Measurements from ENCODE around the gene MGLL. TPM values are rescaled to one million over a fixed set of nuclear protein-coding genes. Genes with fewer than 3 reads are reported as not detected.

Gene MGLL
- total RNA-seq, 1 donor from 2014 or later: 9.4 TPM

GRCh38 chr3:127670761-127671522 lies 151.4 kb downstream of the MGLL start:
- no peak for DNase-seq (ENCODE audit: extremely low spot score, unreplicated experiment)
- H3K36me3 Mint-ChIP-seq: peaks cover 1% of the 10 kb centered on the region

DNA sequence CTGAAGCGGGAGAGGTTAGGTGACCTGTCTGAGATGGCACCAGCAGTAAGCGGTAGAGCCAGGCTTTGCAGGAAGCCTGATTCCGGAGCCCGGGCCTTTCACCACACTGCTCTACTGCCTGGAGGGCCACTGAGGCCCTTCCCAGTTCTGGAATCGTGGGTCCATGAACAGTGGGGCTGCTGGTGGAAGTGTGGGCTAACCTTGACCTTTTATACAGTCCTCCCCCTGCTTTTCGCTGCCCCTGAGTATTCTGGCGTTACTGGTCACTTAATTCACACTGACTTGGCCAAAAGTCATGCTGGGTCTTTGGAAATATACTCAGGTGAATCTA lies 152.1 kb downstream of the MGLL start:
- no peak overlapping the region for H3K27ac Mint-ChIP-seq
- peaks cover 5% of the 10 kb centered on the region for H3K27me3 Mint-ChIP-seq
- peak overlapping the region; percentile 39 for H3K4me3 Mint-ChIP-seq
- no peak for DNase-seq (ENCODE audit: extremely low spot score, unreplicated experiment)
- TF ChIP-seq CTCF (conservative IDR thresholded peaks at IDR 0.05): no peak
- peaks cover 8% of the 10 kb centered on the region for H3K36me3 Mint-ChIP-seq
- no peaks in the 10 kb centered on the region for H3K4me1 Mint-ChIP-seq (ENCODE audit: unreplicated experiment)
- no peaks in the 10 kb centered on the region for H3K9me3 Mint-ChIP-seq

More at GRCh38 chr3:127670761-127671522, 151.4 kb downstream of the MGLL start:
- TF ChIP-seq CTCF (conservative IDR thresholded peaks at IDR 0.05): no peak
- Mint-ChIP-seq H3K27ac (peak overlapping the region; percentile 75), H3K9me3 (no peaks in the 10 kb centered on the region), H3K4me3 (peak overlapping the region; percentile 86), H3K4me1 (ENCODE audit: unreplicated experiment) (peaks cover under 1% of the 10 kb centered on the region), H3K27me3 (peaks cover 5% of the 10 kb centered on the region)

DNA sequence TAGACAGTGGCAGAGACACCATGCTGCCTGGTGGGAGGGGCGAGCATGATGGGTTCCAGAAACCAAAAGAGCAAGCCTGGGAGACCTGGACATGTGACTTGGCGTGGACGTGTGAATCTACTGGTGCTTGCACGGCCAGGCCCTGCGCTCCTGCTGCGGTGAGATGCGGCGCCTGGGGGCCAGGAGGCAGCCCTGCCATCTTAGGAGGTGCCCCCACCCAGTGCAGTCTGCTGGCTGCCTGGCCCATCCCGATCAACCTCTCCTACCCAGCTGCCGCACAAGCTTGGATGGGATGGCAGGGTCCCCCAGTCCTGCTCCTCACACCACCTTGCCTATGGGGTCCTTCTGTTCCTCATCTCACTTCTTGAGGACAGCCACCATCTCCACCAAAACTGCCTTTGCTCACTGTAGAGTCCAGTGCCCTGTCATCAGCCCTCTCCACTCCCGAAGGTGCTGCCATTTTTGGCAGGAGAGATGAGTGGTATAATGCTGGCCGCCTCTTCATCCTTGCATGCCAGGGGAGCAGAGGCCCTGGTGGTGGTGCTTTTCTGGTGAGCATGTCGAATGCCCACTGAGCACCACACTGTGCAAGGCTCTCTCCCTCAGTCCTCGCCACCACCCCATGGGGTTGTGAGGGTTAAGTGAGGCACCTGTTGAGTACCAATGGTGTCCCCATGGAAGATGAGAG lies 152.6 kb downstream of the MGLL start:
- TF ChIP-seq CTCF (conservative IDR thresholded peaks at IDR 0.05): no peak
- Mint-ChIP-seq H3K27me3 (peaks cover 5% of the 10 kb centered on the region), H3K9me3 (no peaks in the 10 kb centered on the region), H3K4me1 (ENCODE audit: unreplicated experiment) (no peaks in the 10 kb centered on the region), H3K4me3 (no peak overlapping the region), H3K36me3 (peaks cover 9% of the 10 kb centered on the region), H3K27ac (no peak overlapping the region)
- no peak for DNase-seq (ENCODE audit: extremely low spot score, unreplicated experiment)

- Mint-ChIP-seq H3K9me3 (no peaks in the 10 kb centered on the region), H3K27ac (no peak overlapping the region), H3K27me3 (peaks cover 4% of the 10 kb centered on the region), H3K4me3 (no peak overlapping the region), H3K36me3 (peaks cover 9% of the 10 kb centered on the region), H3K4me1 (ENCODE audit: unreplicated experiment) (no peaks in the 10 kb centered on the region)
- TF ChIP-seq CTCF (conservative IDR thresholded peaks at IDR 0.05): no peak
- no peak for DNase-seq (ENCODE audit: extremely low spot score, unreplicated experiment)
Observed at GRCh38 chr3:127668906-127669305, 153.4 kb downstream of the MGLL start.

DNA sequence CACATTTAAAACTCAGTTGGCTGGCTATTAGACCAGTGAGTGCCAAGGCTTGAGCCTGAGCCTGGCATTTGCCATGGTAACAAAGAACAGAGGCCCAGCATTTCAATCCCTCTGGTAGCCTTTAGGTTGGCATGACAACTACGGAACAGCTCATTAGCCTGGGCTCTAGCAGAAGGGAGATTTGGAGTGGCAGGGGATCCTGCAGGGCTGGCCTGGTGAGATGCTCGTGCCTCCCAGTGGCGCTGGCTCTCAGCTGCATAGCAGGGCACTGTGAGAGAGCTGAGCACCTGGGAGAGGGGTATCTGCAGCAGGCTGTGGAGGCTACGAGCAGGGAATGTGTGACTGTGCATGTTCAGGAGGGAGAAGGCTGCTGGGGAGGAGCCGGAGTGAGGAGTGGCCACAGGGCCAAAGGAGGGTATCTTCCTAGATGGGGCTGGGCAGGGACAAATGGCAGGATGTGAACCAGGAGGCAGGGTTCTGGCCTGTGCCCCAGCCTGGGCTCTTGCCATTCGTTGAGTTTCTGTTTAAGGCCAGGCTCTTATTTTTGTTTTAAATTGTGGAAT lies 155.1 kb downstream of the MGLL start:
- Mint-ChIP-seq H3K9me3 (no peaks in the 10 kb centered on the region), H3K4me1 (ENCODE audit: unreplicated experiment) (no peaks in the 10 kb centered on the region), H3K27me3 (no peaks in the 10 kb centered on the region), H3K27ac (no peak overlapping the region), H3K4me3 (no peak overlapping the region), H3K36me3 (peaks cover 16% of the 10 kb centered on the region)
- TF ChIP-seq CTCF (conservative IDR thresholded peaks at IDR 0.05): no peak
- no peak for DNase-seq (ENCODE audit: extremely low spot score, unreplicated experiment)
